ENCODE data around the gene NTN4. TPM values are rescaled to one million over a fixed set of nuclear protein-coding genes. Genes with fewer than 3 reads are reported as not detected.

The NTN4 gene
- polyA plus RNA-seq, 1 experiment = 582 TPM

GRCh38 chr12:95701722-95702418 lies 88.7 kb downstream of the NTN4 start:
- DNase-seq (ENCODE audit: low read depth) = no peak
- H3K36me3 ChIP-seq (ENCODE audit: control insufficient read depth, insufficient read depth, low read length) = peaks cover 1% of the 10 kb centered on the region; the same call in 1 of the 2 replicates
- H3K27me3 ChIP-seq (ENCODE audit: control insufficient read depth, insufficient read depth, low read length) = no peaks in the 10 kb centered on the region
- CTCF ChIA-PET = no interaction called here
- POLR2A ChIA-PET = no interaction called here
- no peak for TF ChIP-seq CTCF (IDR thresholded peaks at IDR 0.05; ENCODE audit: insufficient read depth, low read depth, low read length)
- no peak overlapping the region for H3K4me3 ChIP-seq (ENCODE audit: low read depth, low read length)

- CTCF ChIA-PET = no interaction called here
- POLR2A ChIA-PET = no interaction called here
- Histone ChIP-seq H3K36me3 (ENCODE audit: control insufficient read depth, insufficient read depth, low read length) (peaks cover 1% of the 10 kb centered on the region; the same call in 1 of the 2 replicates), H3K27me3 (ENCODE audit: control insufficient read depth, insufficient read depth, low read length) (no peaks in the 10 kb centered on the region), H3K4me3 (ENCODE audit: low read depth, low read length) (no peak overlapping the region)
- no peak for DNase-seq (ENCODE audit: low read depth)
- no peak for TF ChIP-seq CTCF (IDR thresholded peaks at IDR 0.05; ENCODE audit: insufficient read depth, low read depth, low read length)
Measured at GRCh38 chr12:95701275-95701674, 89.3 kb downstream of the NTN4 start.

GRCh38 chr12:95700316-95700785 lies 90.2 kb downstream of the NTN4 start:
- Histone ChIP-seq H3K27me3 (ENCODE audit: control insufficient read depth, insufficient read depth, low read length) (no peaks in the 10 kb centered on the region), H3K4me3 (ENCODE audit: low read depth, low read length) (no peak overlapping the region), H3K36me3 (ENCODE audit: control insufficient read depth, insufficient read depth, low read length) (peaks cover 1% of the 10 kb centered on the region; the same call in 1 of the 2 replicates)
- DNase-seq (ENCODE audit: low read depth) = peak; percentile 82
- no peak for TF ChIP-seq CTCF (IDR thresholded peaks at IDR 0.05; ENCODE audit: insufficient read depth, low read depth, low read length)
- ChIA-PET POLR2A (no interaction called here), CTCF (no interaction called here)

GRCh38 chr12:95699579-95699978 lies 91.0 kb downstream of the NTN4 start:
- H3K36me3 ChIP-seq (ENCODE audit: control insufficient read depth, insufficient read depth, low read length) = peaks cover under 1% of the 10 kb centered on the region; the same call in 1 of the 2 replicates
- ChIA-PET CTCF (no interaction called here), POLR2A (no interaction called here)
- H3K27me3 ChIP-seq (ENCODE audit: control insufficient read depth, insufficient read depth, low read length) = no peaks in the 10 kb centered on the region
- no peak overlapping the region for H3K4me3 ChIP-seq (ENCODE audit: low read depth, low read length)
- TF ChIP-seq CTCF (IDR thresholded peaks at IDR 0.05; ENCODE audit: insufficient read depth, low read depth, low read length) = no peak
- DNase-seq (ENCODE audit: low read depth) = no peak

GRCh38 chr12:95694136-95694535 lies 96.4 kb downstream of the NTN4 start:
- CTCF ChIA-PET = no interaction called here
- Histone ChIP-seq H3K36me3 (ENCODE audit: control insufficient read depth, insufficient read depth, low read length) (no peaks in the 10 kb centered on the region), H3K4me3 (ENCODE audit: low read depth, low read length) (no peak overlapping the region), H3K27me3 (ENCODE audit: control insufficient read depth, insufficient read depth, low read length) (no peaks in the 10 kb centered on the region)
- DNase-seq (ENCODE audit: low read depth) = no peak
- POLR2A ChIA-PET = no interaction called here
- TF ChIP-seq CTCF (IDR thresholded peaks at IDR 0.05; ENCODE audit: insufficient read depth, low read depth, low read length) = no peak
